Neural progenitor cell (in vitro differentiated cells): ENCODE data around the gene LY86. TPM values are rescaled to one million over a fixed set of nuclear protein-coding genes. Genes with fewer than 3 reads are reported as not detected.

Experiments used
- DNase-seq: peaks from one replicate; pipeline ENCODE4 v3.0.0-alpha.2; 2016; ENCODE audit warnings: low spot score
- H2AFZ ChIP-seq: fragments of 200-600 bp; sonication (generic); replicated peaks from 2 replicates; pipeline ENCODE4 v1.6.1; 2016; ENCODE audit warnings: antibody characterized with exemption
- H3F3A ChIP-seq: fragments of 200-600 bp; sonication (generic); 2 replicates; pipeline ENCODE4 v1.6.1; 2016; ENCODE audit warnings: antibody characterized with exemption, low read depth
- H3K27ac ChIP-seq: fragments of 200-600 bp; sonication (generic); 2 replicates; pipeline ENCODE4 v1.5.1; 2016; ENCODE audit warnings: mild to moderate bottlenecking
- H3K27me3 ChIP-seq: fragments of 200-600 bp; sonication (generic); 2 replicates; pipeline ENCODE4 v1.6.1; 2016; ENCODE audit warnings: mild to moderate bottlenecking, moderate library complexity
- H3K36me3 ChIP-seq: fragments of 200-600 bp; sonication (generic); 2 replicates; pipeline ENCODE4 v1.5.1; 2016
- H3K4me1 ChIP-seq: fragments of 200-600 bp; sonication (generic); 2 replicates; pipeline ENCODE4 v1.6.1; 2016; ENCODE audit warnings: mixed run types
- H3K4me2 ChIP-seq: fragments of 200-600 bp; sonication (generic); 2 replicates; pipeline ENCODE4 v1.6.1; 2016
- H3K4me3 ChIP-seq: fragments of 200-600 bp; sonication (generic); 2 replicates; pipeline ENCODE4 v1.5.1; 2016
- H3K79me2 ChIP-seq: fragments of 200-600 bp; sonication (generic); 2 replicates; pipeline ENCODE4 v1.6.1; 2016; ENCODE audit warnings: low read depth
- H3K9ac ChIP-seq: fragments of 200-600 bp; sonication (generic); 2 replicates; pipeline ENCODE4 v1.6.1; 2016
- H3K9me3 ChIP-seq: fragments of 200-600 bp; sonication (generic); 2 replicates; pipeline ENCODE4 v1.5.1; 2016; ENCODE audit warnings: low read depth
- H4K20me1 ChIP-seq: fragments of 200-600 bp; sonication (generic); 2 replicates; pipeline ENCODE4 v1.6.1; 2016; ENCODE audit warnings: low read depth
- H3K27ac Mint-ChIP-seq: 3 replicates; pipeline ENCODE4 v1.8.0; 2021; ENCODE audit warnings: mixed read lengths
- H3K27me3 Mint-ChIP-seq: 2 replicates; pipeline ENCODE4 v1.8.0; 2022; ENCODE audit warnings: low read depth, mild to moderate bottlenecking, inconsistent platforms, moderate library complexity, mixed read lengths; ENCODE audit not compliant: insufficient read depth
- H3K36me3 Mint-ChIP-seq: 3 replicates; pipeline ENCODE4 v1.8.0; 2021; ENCODE audit warnings: mixed read lengths
- H3K4me1 Mint-ChIP-seq: 3 replicates; pipeline ENCODE4 v1.8.0; 2021; ENCODE audit warnings: mixed read lengths
- H3K4me3 Mint-ChIP-seq: 3 replicates; pipeline ENCODE4 v1.8.0; 2021; ENCODE audit warnings: mild to moderate bottlenecking, moderate library complexity, mixed read lengths
- H3K9me3 Mint-ChIP-seq: 3 replicates; pipeline ENCODE4 v1.8.0; 2020; ENCODE audit warnings: mixed read lengths
- EZH2 ChIP-seq: fragments of 200-600 bp; sonication (generic); IDR thresholded peaks from 2 replicates; pipeline ENCODE4 v1.6.1; 2017; ENCODE audit warnings: antibody characterized with exemption, mild to moderate bottlenecking, moderate library complexity
- EZH2phosphoT487 ChIP-seq: fragments of 200-600 bp; sonication (generic); IDR thresholded peaks from 2 replicates; pipeline ENCODE4 v1.6.1; 2017; ENCODE audit warnings: antibody characterized with exemption
- total RNA-seq: library from RNA; depleted of rRNA; stranded (reverse); fragments of >200 nt; gene quantifications from 2 replicates; pipeline ENCODE4 v1.2.3, GENCODE V29; 2015; ENCODE audit warnings: low replicate concordance
- TF ChIP-seq, protein P1 (sequence below): fragments of 200-600 bp; sonication (generic); IDR thresholded peaks from 2 replicates; pipeline ENCODE4 v1.5.1; 2017; ENCODE audit warnings: antibody characterized with exemption, mild to moderate bottlenecking

LY86 gene
- total RNA-seq, 1 donor from 2014 or later = not detected

DNA sequence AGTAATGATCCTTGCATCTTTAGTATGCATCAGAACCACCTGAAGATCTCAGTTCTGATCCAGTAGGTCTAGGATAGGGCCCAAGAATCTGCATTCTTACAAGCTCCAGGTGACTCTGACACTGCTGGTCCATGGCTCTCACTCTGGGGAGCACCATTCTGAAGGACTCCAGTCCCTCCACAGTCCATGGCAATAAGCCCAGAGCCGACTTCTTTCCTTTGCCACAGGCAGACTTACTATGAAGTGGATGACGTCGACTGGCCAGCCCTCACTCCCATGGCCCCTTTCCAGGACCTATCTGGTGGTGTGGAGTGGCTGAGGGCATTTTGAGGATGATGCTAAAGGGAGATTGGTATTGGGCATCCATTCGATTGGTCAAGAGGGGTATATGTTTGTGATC lies 21.8 kb upstream of the LY86 start:
- Histone ChIP-seq H3K27ac (no peak overlapping the region), H3K9me3 (no peaks in the 10 kb centered on the region), H2AFZ (no peak overlapping the region), H3K4me2 (no peak overlapping the region), H3K9ac (no peak overlapping the region), H3K79me2 (no peaks in the 10 kb centered on the region), H3K4me3 (no peak overlapping the region), H3K27me3 (no peaks in the 10 kb centered on the region), H3K36me3 (no peaks in the 10 kb centered on the region), H3F3A (no peaks in the 10 kb centered on the region), H3K4me1 (no peaks in the 10 kb centered on the region), H4K20me1 (no peaks in the 10 kb centered on the region)
- peaks cover 3% of the 10 kb centered on the region for H3K4me1 Mint-ChIP-seq
- H3K36me3 Mint-ChIP-seq = no peaks in the 10 kb centered on the region
- no peak overlapping the region for H3K27ac Mint-ChIP-seq
- no peak overlapping the region for H3K4me3 Mint-ChIP-seq
- H3K27me3 Mint-ChIP-seq = peaks cover 2% of the 10 kb centered on the region
- TF ChIP-seq EZH2phosphoT487 (no peak), EZH2 (no peak)
- TF ChIP-seq, protein P1, sequence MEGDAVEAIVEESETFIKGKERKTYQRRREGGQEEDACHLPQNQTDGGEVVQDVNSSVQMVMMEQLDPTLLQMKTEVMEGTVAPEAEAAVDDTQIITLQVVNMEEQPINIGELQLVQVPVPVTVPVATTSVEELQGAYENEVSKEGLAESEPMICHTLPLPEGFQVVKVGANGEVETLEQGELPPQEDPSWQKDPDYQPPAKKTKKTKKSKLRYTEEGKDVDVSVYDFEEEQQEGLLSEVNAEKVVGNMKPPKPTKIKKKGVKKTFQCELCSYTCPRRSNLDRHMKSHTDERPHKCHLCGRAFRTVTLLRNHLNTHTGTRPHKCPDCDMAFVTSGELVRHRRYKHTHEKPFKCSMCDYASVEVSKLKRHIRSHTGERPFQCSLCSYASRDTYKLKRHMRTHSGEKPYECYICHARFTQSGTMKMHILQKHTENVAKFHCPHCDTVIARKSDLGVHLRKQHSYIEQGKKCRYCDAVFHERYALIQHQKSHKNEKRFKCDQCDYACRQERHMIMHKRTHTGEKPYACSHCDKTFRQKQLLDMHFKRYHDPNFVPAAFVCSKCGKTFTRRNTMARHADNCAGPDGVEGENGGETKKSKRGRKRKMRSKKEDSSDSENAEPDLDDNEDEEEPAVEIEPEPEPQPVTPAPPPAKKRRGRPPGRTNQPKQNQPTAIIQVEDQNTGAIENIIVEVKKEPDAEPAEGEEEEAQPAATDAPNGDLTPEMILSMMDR = no peak
- H3K9me3 Mint-ChIP-seq = peaks cover 6% of the 10 kb centered on the region
- no peak for DNase-seq

DNA sequence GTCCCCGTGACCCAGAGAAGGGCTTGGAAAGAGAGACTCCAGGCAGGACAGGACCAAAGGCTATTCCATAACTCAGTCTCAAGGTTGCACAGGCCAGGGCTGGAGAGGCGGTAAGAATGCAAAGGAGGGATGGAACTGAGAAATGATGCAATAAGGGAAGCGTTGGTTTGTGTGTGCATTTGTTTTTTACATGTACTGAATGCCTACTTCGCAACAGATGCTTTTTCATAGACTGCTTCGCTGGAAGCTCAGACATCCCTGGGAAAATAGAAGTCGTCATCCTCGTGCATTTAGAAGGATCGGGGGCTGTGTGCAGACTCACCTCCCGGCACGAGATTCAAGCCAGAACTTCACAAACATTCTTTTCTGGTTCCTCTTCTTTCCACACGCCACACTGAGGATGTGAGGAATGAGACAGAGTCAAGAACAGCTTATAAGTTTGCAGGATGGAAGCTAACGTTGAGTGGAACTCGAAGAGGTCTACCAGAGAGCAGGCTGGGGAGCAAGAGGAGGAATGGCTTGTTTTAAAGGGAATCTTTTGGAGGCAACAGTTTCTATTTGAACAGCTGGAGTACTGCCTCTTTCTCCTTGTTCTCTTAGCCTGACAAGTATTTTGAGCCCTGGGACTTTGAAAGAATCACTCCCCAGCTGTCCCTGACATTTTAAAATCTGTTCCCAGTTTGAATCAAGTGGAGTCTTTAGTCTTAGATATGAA lies 19.3 kb upstream of the LY86 start:
- no peak overlapping the region for H3K4me2 ChIP-seq
- no peak overlapping the region for H3K4me3 ChIP-seq
- no peak for DNase-seq
- H3K4me1 ChIP-seq = no peaks in the 10 kb centered on the region
- no peak overlapping the region for H3K27ac ChIP-seq
- Mint-ChIP-seq H3K36me3 (no peaks in the 10 kb centered on the region), H3K27ac (no peak overlapping the region), H3K9me3 (no peaks in the 10 kb centered on the region), H3K4me3 (no peak overlapping the region), H3K27me3 (peaks cover 2% of the 10 kb centered on the region), H3K4me1 (no peaks in the 10 kb centered on the region)
- H3K9ac ChIP-seq = no peak overlapping the region
- no peak for TF ChIP-seq EZH2phosphoT487
- no peak for TF ChIP-seq EZH2
- TF ChIP-seq, protein P1 = no peak
- H4K20me1 ChIP-seq = no peaks in the 10 kb centered on the region
- H3K36me3 ChIP-seq = no peaks in the 10 kb centered on the region
- no peaks in the 10 kb centered on the region for H3F3A ChIP-seq
- H2AFZ ChIP-seq = no peak overlapping the region
- no peaks in the 10 kb centered on the region for H3K9me3 ChIP-seq
- no peaks in the 10 kb centered on the region for H3K79me2 ChIP-seq
- H3K27me3 ChIP-seq = no peaks in the 10 kb centered on the region

DNA sequence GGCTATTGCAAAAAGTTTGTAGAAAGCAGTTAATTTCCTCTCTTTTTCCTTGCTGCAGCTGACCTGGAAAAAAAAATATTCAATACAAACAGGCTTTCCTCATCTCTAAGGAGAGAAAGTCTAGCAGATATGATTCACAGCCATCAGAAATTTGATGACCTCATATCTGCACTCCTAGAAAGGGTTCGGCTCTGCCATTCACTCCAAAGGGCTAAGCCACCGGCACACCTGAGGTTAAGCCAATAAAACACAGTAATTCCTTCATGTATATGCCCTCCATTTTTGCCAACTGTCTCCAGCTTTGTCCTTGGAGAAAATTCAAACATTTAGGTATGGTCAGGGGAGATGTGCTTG lies 18.7 kb upstream of the LY86 start:
- Histone ChIP-seq H3K9ac (no peak overlapping the region), H3K4me3 (no peak overlapping the region), H4K20me1 (no peaks in the 10 kb centered on the region), H3K4me2 (no peak overlapping the region), H3K79me2 (no peaks in the 10 kb centered on the region), H3K27ac (no peak overlapping the region), H3K36me3 (no peaks in the 10 kb centered on the region), H2AFZ (no peak overlapping the region), H3K9me3 (no peaks in the 10 kb centered on the region), H3K4me1 (no peaks in the 10 kb centered on the region), H3F3A (no peaks in the 10 kb centered on the region), H3K27me3 (no peaks in the 10 kb centered on the region)
- H3K4me3 Mint-ChIP-seq = no peak overlapping the region
- H3K36me3 Mint-ChIP-seq = no peaks in the 10 kb centered on the region
- no peak for DNase-seq
- no peak for TF ChIP-seq EZH2phosphoT487
- TF ChIP-seq, protein P1 = no peak
- TF ChIP-seq EZH2 = no peak
- H3K4me1 Mint-ChIP-seq = no peaks in the 10 kb centered on the region
- peaks cover 2% of the 10 kb centered on the region for H3K27me3 Mint-ChIP-seq
- H3K27ac Mint-ChIP-seq = no peak overlapping the region
- H3K9me3 Mint-ChIP-seq = peaks cover 3% of the 10 kb centered on the region
